ENCODE data around the gene ANKRD30A. TPM values are rescaled to one million over a fixed set of nuclear protein-coding genes. Genes with fewer than 3 reads are reported as not detected.

The ANKRD30A gene, protein sequence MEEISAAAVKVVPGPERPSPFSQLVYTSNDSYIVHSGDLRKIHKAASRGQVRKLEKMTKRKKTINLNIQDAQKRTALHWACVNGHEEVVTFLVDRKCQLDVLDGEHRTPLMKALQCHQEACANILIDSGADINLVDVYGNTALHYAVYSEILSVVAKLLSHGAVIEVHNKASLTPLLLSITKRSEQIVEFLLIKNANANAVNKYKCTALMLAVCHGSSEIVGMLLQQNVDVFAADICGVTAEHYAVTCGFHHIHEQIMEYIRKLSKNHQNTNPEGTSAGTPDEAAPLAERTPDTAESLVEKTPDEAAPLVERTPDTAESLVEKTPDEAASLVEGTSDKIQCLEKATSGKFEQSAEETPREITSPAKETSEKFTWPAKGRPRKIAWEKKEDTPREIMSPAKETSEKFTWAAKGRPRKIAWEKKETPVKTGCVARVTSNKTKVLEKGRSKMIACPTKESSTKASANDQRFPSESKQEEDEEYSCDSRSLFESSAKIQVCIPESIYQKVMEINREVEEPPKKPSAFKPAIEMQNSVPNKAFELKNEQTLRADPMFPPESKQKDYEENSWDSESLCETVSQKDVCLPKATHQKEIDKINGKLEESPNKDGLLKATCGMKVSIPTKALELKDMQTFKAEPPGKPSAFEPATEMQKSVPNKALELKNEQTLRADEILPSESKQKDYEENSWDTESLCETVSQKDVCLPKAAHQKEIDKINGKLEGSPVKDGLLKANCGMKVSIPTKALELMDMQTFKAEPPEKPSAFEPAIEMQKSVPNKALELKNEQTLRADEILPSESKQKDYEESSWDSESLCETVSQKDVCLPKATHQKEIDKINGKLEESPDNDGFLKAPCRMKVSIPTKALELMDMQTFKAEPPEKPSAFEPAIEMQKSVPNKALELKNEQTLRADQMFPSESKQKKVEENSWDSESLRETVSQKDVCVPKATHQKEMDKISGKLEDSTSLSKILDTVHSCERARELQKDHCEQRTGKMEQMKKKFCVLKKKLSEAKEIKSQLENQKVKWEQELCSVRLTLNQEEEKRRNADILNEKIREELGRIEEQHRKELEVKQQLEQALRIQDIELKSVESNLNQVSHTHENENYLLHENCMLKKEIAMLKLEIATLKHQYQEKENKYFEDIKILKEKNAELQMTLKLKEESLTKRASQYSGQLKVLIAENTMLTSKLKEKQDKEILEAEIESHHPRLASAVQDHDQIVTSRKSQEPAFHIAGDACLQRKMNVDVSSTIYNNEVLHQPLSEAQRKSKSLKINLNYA (N-terminal part only)
- not detected for total RNA-seq

GRCh38 chr10:37125191-37125732 is at the start of gene ANKRD30A:
TSS of gene ANKRD30A (plus strand) at chr10:37125598. CDS start at chr10:37125788, 190 bp downstream.

